GM21737 (cell line): Measurements from ENCODE around the gene SELENOM.

Experiments used
- ATAC-seq: cut with Tn5 transposase; IDR thresholded peaks from one replicate; pipeline ENCODE4 v1.9.1; 2021; ENCODE audit warnings: mild to moderate bottlenecking, moderate library complexity; ENCODE audit not compliant: unreplicated experiment

SELENOM gene

GRCh38 chr22:31107178-31107893, at the start of gene SELENOM:
SELENOM (minus strand) TSS chr22:31107568; CDS start chr22:31107505, 63 bp downstream.
- peak; percentile 92 for ATAC-seq

GRCh38 chr22:31155422-31155821, 48.1 kb upstream of the SELENOM start:
- ATAC-seq = no peak

- no peak for ATAC-seq
Observed at GRCh38 chr22:31154975-31155374, 47.6 kb upstream of the SELENOM start.

- ATAC-seq = no peak
Observed at GRCh38 chr22:31153357-31153756, 46.0 kb upstream of the SELENOM start.

GRCh38 chr22:31151872-31152271, 44.5 kb upstream of the SELENOM start:
- no peak for ATAC-seq

GRCh38 chr22:31150615-31151014, 43.2 kb upstream of the SELENOM start:
- no peak for ATAC-seq

- ATAC-seq = no peak
Observed at GRCh38 chr22:31148953-31149627, 41.7 kb upstream of the SELENOM start.

GRCh38 chr22:31148488-31148887, 41.1 kb upstream of the SELENOM start:
- ATAC-seq = no peak

- no peak for ATAC-seq
Observed at GRCh38 chr22:31144223-31144622, 36.9 kb upstream of the SELENOM start.

GRCh38 chr22:31143537-31143936, 36.2 kb upstream of the SELENOM start:
- ATAC-seq = no peak

- ATAC-seq = no peak
Observed at GRCh38 chr22:31143038-31143437, 35.7 kb upstream of the SELENOM start.

GRCh38 chr22:31142285-31142684, 34.9 kb upstream of the SELENOM start:
- no peak for ATAC-seq

GRCh38 chr22:31141551-31141950, 34.2 kb upstream of the SELENOM start:
- no peak for ATAC-seq

GRCh38 chr22:31140746-31141145, 33.4 kb upstream of the SELENOM start:
- no peak for ATAC-seq

GRCh38 chr22:31139866-31140716, 32.7 kb upstream of the SELENOM start, which contains the start of gene PLA2G3:
PLA2G3 (minus strand) TSS chr22:31140508; CDS start chr22:31140354, 154 bp downstream.
- ATAC-seq = no peak

- ATAC-seq = no peak
Observed at GRCh38 chr22:31139066-31139465, 31.7 kb upstream of the SELENOM start.

GRCh38 chr22:31138126-31138525, 30.8 kb upstream of the SELENOM start:
- no peak for ATAC-seq

GRCh38 chr22:31137721-31138120, 30.4 kb upstream of the SELENOM start:
- ATAC-seq = no peak

GRCh38 chr22:31136711-31137110, 29.3 kb upstream of the SELENOM start:
- ATAC-seq = no peak

- no peak for ATAC-seq
Observed at GRCh38 chr22:31136155-31136554, 28.8 kb upstream of the SELENOM start.

GRCh38 chr22:31135706-31136105, 28.3 kb upstream of the SELENOM start:
- ATAC-seq = no peak
